H1 (cell line): ENCODE results near the gene STARD6. TPM values are rescaled to one million over a fixed set of nuclear protein-coding genes. Genes with fewer than 3 reads are reported as not detected.

Source experiments
- CHD7 ChIP-seq: fragments of 300-600 bp; sonication (generic); IDR thresholded peaks from 2 replicates; pipeline ENCODE4 v1.7.1; 2012; ENCODE audit warnings: low read length, moderate library complexity, mild to moderate bottlenecking, inconsistent platforms; ENCODE audit not compliant: insufficient replicate concordance
- CREB1 ChIP-seq: IDR thresholded peaks from 2 replicates; pipeline ENCODE4 v1.6.1; 2012; ENCODE audit warnings: inconsistent platforms
- HDAC2 ChIP-seq, 2 experiments: fragments of 300-600 bp in 1 of 2; sonication (generic) in 1 of 2; IDR thresholded peaks; 2 replicates each; pipeline ENCODE4 v1.6.1; 2011 to 2012; ENCODE audit warnings: low read depth in 2 of 2, low read length in 2 of 2, mild to moderate bottlenecking in 2 of 2, moderate library complexity in 2 of 2, borderline replicate concordance in 1 of 2, inconsistent platforms in 1 of 2
- JUN ChIP-seq: IDR thresholded peaks from 2 replicates; pipeline ENCODE4 v1.6.1; 2011; ENCODE audit warnings: low read depth, mild to moderate bottlenecking, improper control_type of control experiment, low read length
- polyA plus RNA-seq, 7 experiments: library from polyadenylated mRNA; depleted of rRNA in 3 of 7; stranded (reverse) in 5 of 7; unstranded in 2 of 7; fragments of >200 nt in 5 of 7; fragments of 200-250 nt in 2 of 7; gene quantifications; 1 replicate in 5 of 7; 2 replicates in 1 of 7; 4 replicates in 1 of 7; pipeline versions ENCODE4 v1.2.1 to v1.2.3, GENCODE V29; 2011 to 2013; ENCODE audit warnings: missing spikeins in 2 of 7, mixed read lengths in 2 of 7
- total RNA-seq: library from RNA; stranded (reverse); fragmentation: NEBNext Ultra II Directional; extraction: Animal tissue kit (Norgen Biotek cat#: 25700); gene quantifications from 2 replicates; pipeline ENCODE4 v1.2.1, GENCODE V29; 2021

Gene STARD6
- total and polyA plus RNA-seq, 2 of the 8 experiments (the other 6 are each of a cell fraction or from before 2014, with no cell fraction given) = not detected

DNA sequence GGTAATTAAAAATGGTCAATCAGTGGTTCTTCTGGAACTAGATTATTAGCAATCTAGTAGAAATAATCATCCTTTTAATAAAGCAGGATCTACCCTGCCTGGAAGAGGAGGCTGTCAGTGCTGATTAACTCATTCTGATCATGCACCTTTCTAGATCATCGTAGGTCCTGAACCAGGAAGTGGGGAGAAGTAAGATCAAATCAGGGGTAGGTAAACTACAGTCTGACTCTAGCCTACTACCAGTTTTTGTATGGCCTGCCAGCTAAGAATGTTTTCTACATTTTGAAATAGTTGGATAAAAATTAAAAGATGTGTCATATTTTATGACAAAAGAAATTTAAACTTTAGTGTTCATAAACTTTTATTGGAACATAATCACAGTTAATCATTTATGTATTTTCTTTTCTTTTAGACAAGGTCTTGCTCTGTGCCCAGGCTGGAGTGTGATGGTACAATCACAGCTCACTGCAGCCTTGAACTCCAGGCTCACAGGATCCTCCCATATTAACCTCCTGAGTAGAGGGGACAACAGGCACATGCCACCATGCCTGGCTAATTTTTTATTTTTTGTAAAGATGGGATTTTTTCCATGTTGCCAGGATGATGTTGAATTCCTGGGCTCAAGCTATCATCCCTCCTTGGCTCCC lies 36.1 kb upstream of the STARD6 start (continued):
- no peak for TF ChIP-seq CHD7
- no peak for TF ChIP-seq JUN
- TF ChIP-seq HDAC2 (IDR thresholded peaks at IDR 0.05; ENCODE audit: borderline replicate concordance in 1 of 2, low read depth in 2 of 2, low read length in 2 of 2) = no peak
- TF ChIP-seq CREB1 = no peak
